T-helper 1 cell treated with Interleukin-12 subunit alpha and Interleukin-12 subunit beta and Interleukin-4 antibody, amounts not matched to agents 30 ng/mL and 1 ng/mL, for 36 hours (primary cell): Measurements from ENCODE around the gene MAP2K5. TPM values are rescaled to one million over a fixed set of nuclear protein-coding genes. Genes with fewer than 3 reads are reported as not detected.
"Not testable (repeated sequence)": the region's sequence is repeated elsewhere in the genome, so short reads cannot be mapped to it uniquely, and the experiment has no call there.

Experiments
- intact Hi-C: fragments of 100-400 bp; cut with micrococcal nuclease; formaldehyde crosslinking; loops from one replicate; pipeline ENCODE4 v1.15.1; 2024
- total RNA-seq: library from RNA; stranded (reverse); gene quantifications from 2 replicates; pipeline ENCODE4 v1.2.3, GENCODE V29; 2022

Gene MAP2K5
- total RNA-seq, 1 donor from 2014 or later, result 21.2 TPM

- intact Hi-C loops, result loop anchor here (10.0 kb wide), 1 partner anchor 172 kb away; the partner anchor contains the start of gene SKOR1
Measured at GRCh38 chr15:67652586-67652985, 110.1 kb downstream of the MAP2K5 start.

GRCh38 chr15:67660446-67660845 lies 117.9 kb downstream of the MAP2K5 start:
- intact Hi-C loops, result no loop called here

DNA sequence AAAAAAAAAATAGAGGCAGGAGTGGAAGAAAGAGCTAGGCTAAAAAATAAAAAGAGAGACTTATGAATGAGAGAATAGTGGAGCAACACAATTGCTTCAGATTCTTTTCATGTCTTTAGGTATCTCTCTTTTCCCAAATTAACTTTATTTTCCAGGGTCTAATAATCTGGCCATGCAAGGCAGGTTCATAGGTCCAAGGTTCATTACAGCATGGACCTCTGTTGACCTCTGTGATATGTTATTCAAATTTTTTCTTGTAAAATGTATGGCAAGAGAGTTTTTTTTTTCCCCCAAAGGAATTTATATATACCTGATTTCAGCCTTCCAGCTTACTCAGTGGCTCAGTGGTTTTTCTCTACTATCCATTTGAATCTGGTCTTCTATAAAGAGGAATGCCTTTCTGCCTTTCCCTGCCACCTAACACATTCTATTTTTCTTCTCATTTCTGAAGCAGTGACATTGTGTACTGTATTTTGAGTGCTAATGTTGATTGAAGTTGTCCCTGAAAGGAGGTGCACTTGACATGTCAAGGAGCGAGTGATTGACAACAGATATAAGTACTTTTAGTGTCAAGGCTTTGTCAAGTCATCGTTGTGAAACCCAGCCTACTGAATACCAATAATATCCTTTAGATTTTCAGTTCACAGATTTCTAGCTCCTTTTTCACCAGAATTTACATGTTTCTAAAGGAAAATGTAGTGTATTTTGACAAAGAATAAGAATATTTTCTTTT lies 118.5 kb downstream of the MAP2K5 start:
- intact Hi-C loops, result no loop called here

- intact Hi-C loops, result no loop called here
Measured at GRCh38 chr15:67670647-67671305, 128.3 kb downstream of the MAP2K5 start.

- intact Hi-C loops, result not testable (repeated sequence)
Measured at GRCh38 chr15:67672834-67673233, 130.3 kb downstream of the MAP2K5 start.

DNA sequence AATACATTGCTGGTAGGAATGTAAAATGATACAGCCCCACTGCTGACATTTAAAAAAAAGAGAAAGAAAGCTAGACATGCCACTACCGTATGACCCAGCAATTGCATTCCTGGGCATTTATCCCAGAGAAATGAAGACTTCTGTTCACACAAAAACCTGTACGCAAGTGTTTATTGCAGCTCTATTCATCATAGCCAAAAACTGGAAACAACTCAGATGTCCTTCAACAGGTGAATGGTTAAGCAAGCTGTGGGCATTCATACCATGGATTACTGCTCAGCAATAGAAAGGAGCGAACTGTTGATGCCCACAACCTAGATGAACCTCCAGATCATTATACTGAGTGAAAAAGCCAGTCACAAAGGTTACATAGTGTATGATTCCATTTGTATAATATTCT lies 132.5 kb downstream of the MAP2K5 start:
- intact Hi-C loops, result no loop called here

DNA sequence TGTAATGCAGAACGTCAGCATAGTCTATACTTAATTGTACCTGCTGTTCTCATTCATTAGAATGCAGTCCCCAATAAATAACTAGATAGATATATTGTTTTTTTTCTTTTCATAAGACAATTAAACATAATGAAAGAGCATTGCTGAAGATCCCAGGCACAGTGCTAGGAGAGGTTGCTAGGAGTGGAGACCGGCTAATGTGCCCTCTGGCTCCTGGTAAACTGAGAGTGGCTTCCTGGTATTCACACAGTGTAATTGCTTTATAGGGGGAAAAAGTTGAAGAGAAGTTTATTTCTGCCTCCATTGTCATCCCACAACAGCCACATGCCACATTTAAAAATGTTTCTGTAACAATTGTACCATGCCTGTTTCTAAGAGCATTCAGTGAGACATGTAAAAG lies 135.6 kb downstream of the MAP2K5 start:
- intact Hi-C loops, result no loop called here

- intact Hi-C loops, result no loop called here
Measured at GRCh38 chr15:67678993-67679392, 136.5 kb downstream of the MAP2K5 start.

GRCh38 chr15:67680641-67681040 lies 138.1 kb downstream of the MAP2K5 start:
- intact Hi-C loops, result no loop called here

DNA sequence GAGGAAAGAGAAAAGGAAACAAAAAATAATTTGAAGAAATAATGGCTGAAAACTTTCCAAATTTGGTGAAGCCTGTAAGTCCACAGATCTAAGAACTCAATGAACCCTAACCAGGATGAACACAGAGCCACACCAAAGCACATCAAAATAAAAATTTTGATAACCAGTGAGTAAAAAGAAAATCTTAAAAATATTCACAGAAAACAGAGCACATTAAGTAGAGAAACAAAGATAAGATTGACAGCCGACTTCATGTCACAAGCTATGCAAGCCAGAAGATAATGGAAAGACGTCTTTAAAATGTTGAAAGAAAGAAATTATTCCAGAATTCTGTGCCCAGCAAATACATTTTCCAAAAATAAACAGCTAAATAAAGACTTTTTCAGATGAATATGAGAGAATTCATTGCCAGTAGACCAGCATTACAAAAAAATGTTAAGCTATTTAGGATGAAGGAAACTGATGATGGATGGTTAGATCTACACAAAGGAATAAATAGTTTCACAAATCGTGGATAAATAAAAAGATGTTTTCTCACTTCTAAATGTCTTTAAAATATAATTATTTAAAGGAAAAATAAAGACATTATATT lies 142.6 kb downstream of the MAP2K5 start:
- intact Hi-C loops, result no loop called here

DNA sequence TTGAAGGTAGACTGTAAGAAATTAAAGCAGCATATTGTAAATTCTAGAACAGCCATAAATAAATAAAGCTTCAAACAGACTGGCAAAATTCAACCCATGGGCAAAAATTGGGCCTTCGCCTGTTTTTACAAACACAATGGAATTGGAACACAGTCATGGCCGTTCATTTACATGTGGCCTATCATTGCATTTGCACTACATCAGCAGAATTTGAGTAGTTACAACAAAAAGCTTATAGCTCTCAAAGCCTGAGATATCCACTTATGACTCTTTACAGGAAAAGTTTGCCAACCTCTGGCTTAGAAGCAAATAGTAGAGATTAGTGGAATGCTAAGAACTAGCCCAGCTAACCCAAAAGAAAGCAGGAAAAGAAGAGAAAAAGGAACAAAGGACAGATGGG lies 143.2 kb downstream of the MAP2K5 start:
- intact Hi-C loops, result no loop called here

DNA sequence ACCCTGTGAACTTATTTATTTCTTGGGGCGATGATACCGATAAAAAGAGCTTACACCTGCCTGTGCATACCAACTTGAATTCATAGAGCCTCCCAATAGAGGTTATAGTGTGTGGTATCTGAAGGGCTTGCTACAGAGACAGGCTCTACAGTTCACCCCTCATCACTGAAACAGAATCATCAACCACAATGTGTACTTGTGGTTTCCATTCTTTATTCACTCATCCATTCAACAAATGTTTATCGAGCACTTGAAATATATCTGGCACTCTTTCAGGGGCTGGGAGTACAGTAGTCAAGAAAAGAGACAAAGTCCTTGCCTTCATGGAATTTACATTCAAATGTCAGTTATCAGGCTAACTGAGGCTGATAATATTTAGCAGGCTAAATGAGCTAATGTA lies 148.4 kb downstream of the MAP2K5 start:
- intact Hi-C loops, result no loop called here

DNA sequence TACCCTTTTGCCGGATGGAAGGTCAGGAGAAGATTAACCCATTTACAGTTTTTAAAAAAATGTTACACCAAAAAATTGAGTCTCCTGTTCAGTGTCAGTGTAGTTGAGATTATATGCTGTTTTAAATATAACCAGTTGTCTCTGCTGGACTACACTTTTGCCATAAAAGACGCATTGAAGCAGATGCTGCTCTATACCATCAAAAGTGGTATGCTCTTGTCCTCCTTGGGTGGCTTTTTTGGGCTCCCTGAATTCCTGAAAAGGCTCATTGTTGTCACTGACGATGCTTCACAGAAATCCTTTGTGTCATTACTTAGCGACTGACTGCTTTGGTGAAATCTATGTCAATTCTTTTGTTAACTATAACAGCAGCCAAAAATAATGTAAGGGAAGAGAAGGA lies 148.9 kb downstream of the MAP2K5 start:
- intact Hi-C loops, result no loop called here

DNA sequence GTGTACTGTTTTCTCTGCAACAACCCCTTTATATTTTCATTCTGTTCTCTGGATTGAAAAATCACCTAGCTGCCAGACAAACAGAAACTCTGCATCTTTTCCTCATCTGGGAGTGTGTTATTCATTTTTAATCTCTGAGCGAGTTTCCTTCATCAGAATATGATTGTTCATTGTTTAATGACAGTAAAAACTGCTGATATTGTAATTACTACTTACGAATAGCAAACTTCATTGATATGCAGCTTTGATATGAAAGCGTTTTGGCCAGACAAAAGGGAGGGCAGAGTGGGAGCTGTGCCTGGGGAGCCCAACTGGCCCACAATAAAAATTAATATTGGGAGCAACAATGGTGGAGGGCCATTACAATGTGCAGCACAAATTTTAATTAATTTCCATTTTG lies 150.1 kb downstream of the MAP2K5 start:
- intact Hi-C loops, result no loop called here

GRCh38 chr15:67696087-67696486 lies 153.6 kb downstream of the MAP2K5 start:
- intact Hi-C loops, result no loop called here

GRCh38 chr15:67700023-67700422 lies 157.5 kb downstream of the MAP2K5 start:
- intact Hi-C loops, result no loop called here

GRCh38 chr15:67701669-67702068 lies 159.2 kb downstream of the MAP2K5 start:
- intact Hi-C loops, result no loop called here

- intact Hi-C loops, result no loop called here
Measured at GRCh38 chr15:67707520-67708283, 165.2 kb downstream of the MAP2K5 start.

DNA sequence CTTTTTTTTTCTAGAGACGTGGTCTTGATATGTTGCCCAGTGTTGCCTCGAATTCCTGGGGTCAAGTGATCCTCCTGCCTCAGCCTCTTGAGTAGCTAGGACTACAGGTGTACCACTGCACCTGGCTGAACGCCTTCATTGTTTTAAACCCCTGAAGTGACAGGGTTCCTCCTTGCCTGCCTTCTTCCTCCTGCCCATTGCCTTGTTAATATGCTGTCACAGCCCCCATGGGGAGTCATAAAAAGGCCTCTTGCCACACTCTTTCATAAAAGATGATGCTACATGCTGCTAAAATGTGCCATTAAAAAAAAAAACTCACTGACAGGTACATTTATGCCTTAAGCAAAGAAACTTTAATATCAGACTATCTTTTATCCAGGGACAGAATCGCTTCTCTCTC lies 166.0 kb downstream of the MAP2K5 start:
- intact Hi-C loops, result no loop called here

- intact Hi-C loops, result no loop called here
Measured at GRCh38 chr15:67715170-67715569, 172.7 kb downstream of the MAP2K5 start.

GRCh38 chr15:67716171-67716570 lies 173.7 kb downstream of the MAP2K5 start:
- intact Hi-C loops, result no loop called here

- intact Hi-C loops, result no loop called here
Measured at GRCh38 chr15:67717776-67718175, 175.3 kb downstream of the MAP2K5 start.
